AG09319 (cell line): ENCODE results near the gene CCDC154.
"Not testable (repeated sequence)": the region's sequence is repeated elsewhere in the genome, so short reads cannot be mapped to it uniquely, and the experiment has no call there.

Experiments used
- DNase-seq: peaks from one replicate; pipeline ENCODE4 v3.0.0-alpha.2; 2010; ENCODE audit warnings: low read depth; ENCODE audit errors: extremely low read depth
- CTCF ChIP-seq: IDR thresholded peaks from 2 replicates; pipeline ENCODE4 v1.5.1; 2011; ENCODE audit warnings: low read depth, mild to moderate bottlenecking, inconsistent platforms, low read length, moderate library complexity

Gene CCDC154

GRCh38 chr16:1445518-1446203 is 1.3 kb upstream of the CCDC154 start:
- no peak for TF ChIP-seq CTCF

GRCh38 chr16:1444730-1445517 is 568 bp upstream of the CCDC154 start:
- no peak for TF ChIP-seq CTCF
- DNase-seq: no peak

More at GRCh38 chr16:1445518-1446203, 1.3 kb upstream of the CCDC154 start:
- no peak for DNase-seq

GRCh38 chr16:1443403-1443973 is 868 bp downstream of the CCDC154 start:
- TF ChIP-seq CTCF: no peak
- DNase-seq: no peak

- TF ChIP-seq CTCF: no peak
- DNase-seq: no peak
Measured at GRCh38 chr16:1442697-1443096, 1.7 kb downstream of the CCDC154 start.

GRCh38 chr16:1441391-1441829 is 2.9 kb downstream of the CCDC154 start:
- DNase-seq: no peak
- TF ChIP-seq CTCF: no peak

- DNase-seq: not testable (repeated sequence)
Measured at GRCh38 chr16:1439699-1440074, 4.7 kb downstream of the CCDC154 start.

- TF ChIP-seq CTCF: no peak
- no peak for DNase-seq
Measured at GRCh38 chr16:1439058-1439698, 5.2 kb downstream of the CCDC154 start.
